Bone marrow (tissue), 2 donors: Measurements from ENCODE around the gene INPPL1.
A peak's percentile ranks its signal among the peaks of the same experiment; 100 is the strongest.

Experiments used
- DNase-seq, 2 donors: peaks; one replicate each; lab custom pipeline; 2025; lab: John Stamatoyannopoulos, UW

INPPL1 gene

DNA sequence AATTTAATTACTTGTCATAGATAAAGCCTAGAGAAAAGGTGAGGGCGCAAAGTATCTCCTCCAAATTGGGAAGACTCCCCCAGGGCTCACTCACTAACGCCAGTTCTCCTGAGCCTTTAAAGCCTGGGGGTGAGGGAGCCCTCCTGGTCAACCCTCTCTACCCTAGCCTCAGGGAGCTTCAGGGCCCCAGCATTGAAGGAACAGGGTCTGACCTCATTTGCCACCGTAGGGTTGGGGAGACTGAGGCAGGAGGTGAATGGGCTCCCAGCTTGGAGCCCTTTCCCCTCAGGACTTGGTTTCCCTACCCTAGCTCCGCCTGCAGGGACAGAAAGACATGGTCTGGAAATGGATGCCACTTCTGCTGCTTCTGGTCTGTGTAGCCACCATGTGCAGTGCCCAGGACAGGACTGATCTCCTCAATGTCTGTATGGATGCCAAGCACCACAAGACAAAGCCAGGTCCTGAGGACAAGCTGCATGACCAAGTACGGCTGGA, 6.3 kb upstream of the INPPL1 start:
- no peak for DNase-seq

DNA sequence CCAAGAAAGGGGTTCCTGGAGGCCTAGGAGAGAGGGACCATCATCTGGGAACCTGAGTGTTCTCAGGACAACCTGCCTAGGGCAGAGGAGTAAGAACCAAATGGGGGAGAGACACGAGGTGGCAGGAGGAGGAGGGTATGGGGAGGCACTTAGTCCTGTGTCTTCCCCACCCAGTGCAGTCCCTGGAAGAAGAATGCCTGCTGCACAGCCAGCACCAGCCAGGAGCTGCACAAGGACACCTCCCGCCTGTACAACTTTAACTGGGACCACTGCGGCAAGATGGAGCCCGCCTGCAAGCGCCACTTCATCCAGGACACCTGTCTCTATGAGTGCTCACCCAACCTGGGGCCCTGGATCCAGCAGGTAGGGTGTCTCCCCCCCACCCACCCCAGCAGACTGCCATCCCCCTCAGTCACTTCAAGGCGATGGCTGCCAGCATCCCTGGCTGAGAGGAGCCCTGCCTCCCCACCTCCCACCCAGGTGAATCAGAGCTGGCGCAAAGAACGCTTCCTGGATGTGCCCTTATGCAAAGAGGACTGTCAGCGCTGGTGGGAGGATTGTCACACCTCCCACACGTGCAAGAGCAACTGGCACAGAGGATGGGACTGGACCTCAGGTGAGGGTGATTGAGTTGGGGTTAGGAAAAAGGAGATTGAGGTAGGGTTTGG, 3.7 kb upstream of the INPPL1 start:
- DNase-seq: no peak

DNA sequence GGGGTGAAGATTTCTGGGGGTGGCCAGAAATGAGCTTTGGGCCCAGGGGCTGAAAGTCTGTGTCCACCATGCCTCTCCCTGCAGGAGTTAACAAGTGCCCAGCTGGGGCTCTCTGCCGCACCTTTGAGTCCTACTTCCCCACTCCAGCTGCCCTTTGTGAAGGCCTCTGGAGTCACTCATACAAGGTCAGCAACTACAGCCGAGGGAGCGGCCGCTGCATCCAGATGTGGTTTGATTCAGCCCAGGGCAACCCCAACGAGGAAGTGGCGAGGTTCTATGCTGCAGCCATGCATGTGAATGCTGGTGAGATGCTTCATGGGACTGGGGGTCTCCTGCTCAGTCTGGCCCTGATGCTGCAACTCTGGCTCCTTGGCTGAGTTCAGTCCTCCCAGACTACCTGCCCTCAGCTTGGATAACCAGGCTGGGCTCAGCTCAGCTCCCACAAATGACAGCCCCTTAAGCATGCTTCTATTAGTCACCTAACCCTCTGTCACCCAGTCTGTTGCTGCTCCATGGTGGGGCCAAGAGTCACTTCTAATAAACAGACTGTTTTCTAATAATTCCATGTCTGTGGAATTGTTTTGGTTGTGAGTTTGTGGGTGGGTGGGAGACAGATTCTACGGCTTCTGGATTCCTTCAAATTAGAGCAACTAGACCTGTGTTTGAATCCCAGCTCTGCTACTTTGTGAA, 3.0 kb upstream of the INPPL1 start:
- DNase-seq: no peak

DNA sequence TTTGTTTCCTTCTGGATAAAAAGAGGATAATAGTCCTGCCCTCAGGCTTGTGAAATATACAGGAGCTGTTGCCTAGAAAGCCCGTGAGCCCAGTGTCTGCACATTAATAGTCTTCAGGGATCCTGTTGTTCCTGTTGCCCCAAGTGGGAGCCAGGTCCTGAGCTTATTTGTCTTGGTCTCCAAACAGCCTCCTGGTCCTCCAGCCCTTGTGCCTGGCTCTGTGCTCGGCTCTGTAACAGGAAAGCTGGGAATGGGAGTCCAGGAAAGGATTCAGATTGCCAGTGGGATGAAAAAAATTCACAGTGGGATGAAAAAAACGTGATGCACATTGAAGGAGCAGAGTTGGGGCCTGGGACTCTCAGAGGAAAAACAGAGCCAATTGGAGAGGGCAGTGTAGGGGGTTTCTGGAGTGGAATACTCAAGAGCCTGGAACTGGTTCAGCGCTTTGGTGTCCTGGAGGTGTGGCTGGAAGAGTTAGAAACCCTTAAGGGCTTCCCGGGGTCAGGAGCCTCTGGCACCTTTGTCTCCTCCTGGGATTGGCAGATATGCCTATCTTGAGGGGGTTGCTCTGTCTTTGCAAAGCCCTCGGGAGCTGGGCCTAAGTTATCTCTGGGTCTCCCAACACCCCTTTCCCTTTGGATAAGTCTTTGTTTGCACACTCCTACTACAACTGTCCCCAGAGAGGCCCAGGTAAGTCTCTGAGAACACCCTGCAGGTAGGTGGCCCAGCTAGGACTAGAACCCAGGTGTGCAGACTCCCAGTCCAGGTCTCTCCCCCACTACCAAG, 2.3 kb upstream of the INPPL1 start:
- no peak for DNase-seq

DNA sequence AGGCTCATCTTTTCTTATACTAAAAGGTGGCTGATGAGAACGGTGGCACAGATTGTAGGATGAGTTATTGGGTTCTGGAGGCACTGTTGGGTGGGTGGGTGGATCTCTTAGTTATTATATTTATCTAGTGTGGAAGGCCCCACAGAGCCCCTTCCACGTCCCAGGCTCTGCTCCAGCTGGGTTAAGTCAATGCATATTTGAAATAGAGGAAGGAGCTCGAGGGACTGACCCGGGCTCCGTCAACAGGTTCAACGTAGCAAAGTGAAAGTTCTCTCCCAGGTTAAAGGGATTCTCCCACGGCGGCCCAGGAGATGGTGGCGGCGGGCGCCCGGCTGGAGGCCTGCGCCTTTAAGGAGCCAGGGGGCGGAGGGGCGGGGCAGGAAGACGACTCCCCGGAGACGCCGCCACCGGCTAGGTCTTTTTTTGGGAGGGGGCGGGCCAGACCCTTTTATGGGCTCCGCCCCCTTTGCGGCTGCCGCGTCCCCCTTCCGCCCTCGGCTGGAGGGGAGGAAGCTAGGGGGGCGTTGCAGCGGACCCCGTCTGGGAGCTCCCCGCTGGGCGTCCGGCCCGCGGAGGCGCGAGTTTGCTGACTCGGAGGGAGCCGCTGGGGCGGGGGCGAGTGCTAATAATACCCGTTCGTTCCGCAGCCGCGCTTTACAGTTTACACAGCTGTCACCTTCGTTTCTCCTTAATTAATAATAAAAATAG, 1.5 kb upstream of the INPPL1 start:
- peak; percentile 79 to 98 for DNase-seq

DNA sequence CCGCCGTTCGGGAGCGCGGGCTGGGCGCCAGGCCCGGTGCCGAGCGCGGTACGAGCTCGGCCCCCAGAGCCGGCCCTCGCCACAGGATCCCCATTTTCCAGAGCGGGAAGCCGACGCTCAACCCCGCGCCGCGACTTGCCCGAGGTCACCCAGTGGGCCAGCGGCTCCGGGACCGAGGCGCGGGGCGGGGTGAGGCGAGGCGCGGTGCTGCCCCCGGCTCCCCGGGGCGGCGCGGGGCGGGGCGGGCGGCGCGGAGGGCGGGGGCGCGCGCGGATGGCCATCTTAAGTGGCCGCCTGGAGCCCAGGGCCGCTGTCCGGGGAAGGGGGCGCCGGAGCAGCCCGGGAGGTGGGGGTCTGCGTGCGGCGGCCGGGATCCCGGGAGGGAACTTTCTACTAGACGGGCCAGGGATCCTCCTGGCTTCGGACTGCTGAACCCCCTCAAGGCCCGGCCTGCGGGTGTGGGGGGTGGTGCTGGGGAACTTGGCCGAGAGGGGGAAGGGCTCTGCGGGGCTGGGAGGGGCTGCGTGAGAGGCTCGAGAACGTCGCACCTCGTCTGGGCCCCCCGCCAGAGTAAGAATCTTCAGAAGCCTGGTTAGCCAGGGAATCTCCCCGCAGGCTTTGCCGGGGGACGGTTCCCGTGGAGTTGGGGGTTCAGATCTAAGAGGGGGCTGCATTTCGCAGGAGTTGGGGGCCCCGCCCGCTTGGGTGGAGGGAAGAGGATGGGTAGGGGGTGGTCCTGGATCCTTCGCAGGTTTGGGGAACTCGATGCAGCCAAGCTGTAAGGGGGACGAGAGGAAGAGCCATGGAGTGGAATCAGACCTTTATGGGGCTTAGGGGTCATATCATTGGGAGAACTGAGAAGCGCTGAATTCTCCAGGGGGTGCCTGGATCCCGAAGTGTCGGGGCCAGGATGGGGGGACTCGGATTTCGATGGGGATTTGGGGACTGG, 678 bp upstream of the INPPL1 start:
- peak in 1 of 2 donors; percentile 76 for DNase-seq

DNA sequence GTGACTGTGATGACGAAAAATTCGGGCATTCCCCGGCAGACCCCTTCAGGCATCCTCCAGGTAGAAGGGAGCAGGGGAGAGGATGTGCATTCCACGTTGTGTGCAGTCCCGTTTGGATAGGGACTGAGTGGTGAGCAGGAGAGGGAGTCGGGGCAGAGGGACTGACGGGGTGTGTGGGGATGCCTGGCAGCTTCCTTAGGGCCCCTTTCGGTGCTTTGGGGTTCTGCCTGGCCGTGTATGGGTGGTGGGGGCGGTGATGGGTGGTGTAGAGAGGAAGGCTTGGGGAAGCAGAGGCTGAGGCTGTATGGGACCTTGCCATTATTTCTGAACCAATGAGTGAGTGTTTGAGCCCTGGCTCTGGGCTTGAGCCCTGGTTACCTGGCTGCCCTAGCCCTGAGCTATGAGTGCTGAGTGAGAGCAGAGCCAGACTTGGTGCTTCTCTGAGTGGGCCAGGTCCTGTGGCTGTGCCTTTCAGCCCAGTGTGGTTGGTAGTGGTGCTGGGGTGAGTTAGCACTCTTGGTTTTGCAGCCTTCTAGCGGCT, 914 bp downstream of the INPPL1 start:
- DNase-seq: no peak

DNA sequence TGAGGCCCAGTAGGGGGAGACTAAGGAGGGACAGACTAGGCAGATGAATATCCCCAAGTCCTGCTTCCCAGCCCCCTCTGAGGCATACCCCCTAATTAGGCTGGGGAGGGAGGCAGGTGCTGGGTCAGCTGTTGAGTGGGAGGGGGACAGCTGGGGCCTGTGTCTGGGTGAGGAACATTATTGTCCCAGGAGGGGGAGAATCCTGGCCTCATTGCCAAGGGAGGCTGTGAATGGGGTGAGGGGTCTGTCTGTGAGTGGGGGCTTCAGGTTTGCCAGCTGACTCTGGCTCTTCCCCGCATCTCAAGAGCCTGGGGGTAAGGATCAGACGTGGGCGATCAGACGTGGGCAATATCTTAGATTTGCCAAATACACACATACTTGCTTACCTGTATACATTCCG, 2.1 kb downstream of the INPPL1 start:
- DNase-seq: no peak

DNA sequence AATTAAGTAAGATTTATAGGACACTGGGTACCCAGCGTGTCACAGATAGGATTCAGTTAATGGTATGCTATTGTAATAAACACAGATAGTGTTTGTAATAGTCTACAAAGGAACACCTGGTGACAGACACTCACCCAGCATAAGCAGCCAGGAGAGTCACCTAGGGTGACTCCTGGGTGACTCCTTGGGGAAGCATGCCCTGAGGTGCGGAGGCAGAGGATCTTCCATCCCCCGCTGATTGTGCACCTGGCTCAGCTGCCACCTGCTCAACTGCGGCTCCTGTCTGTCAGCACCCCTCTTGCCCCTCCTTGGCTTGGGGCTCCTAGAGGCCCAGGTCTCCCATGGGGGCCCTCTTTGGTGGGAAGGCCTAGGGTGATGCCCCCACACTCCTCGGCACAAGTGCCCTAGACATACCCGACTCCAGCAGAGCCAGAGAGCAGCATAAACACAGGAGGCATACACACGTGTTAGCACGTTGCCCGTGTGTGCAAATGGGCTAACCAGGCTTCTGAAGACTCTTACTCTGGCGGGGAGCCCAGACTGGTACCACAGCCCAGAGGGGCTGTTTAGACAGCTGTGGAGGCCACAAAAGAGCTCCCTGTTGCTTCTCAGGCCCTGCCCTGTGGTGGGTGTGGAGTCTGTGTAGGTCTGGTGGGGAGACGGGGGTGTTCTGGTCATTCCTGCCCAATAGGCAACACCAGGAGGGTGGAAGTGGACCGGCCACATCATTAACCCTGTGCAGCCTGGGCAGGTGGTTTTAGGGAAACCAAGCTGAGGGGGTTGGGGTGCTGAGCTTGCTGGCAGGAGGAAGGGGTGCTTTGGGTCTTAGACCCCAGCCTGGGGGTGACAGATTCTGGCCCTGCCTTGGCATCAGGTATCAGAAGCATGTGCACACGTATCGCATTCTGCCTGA, 3.0 kb downstream of the INPPL1 start:
- DNase-seq: no peak

DNA sequence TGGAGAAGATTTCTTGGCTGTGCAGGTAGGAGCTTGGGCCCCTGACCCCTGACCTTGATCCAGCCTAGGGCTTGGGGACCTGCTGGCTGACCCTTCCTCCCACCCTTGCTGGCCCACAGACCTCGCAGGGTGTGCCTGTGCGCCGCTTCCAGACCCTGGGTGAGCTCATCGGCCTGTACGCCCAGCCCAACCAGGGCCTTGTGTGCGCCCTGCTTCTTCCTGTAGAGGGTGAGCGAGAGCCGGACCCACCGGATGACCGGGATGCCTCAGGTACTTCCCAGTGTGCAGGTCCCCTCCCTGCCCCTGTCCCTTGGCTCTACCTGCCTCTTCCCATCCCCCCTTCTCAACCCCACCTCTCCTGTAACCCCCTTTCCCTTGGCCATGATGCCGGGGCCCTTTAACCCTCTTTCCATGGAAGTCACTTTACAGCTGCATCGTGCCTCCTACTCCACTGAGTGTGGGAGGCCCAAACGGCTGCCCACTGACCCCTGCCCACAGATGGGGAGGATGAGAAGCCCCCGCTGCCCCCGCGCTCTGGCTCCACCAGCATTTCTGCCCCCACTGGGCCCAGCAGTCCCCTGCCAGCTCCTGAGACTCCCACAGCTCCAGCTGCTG, 3.8 kb downstream of the INPPL1 start:
- no peak for DNase-seq

DNA sequence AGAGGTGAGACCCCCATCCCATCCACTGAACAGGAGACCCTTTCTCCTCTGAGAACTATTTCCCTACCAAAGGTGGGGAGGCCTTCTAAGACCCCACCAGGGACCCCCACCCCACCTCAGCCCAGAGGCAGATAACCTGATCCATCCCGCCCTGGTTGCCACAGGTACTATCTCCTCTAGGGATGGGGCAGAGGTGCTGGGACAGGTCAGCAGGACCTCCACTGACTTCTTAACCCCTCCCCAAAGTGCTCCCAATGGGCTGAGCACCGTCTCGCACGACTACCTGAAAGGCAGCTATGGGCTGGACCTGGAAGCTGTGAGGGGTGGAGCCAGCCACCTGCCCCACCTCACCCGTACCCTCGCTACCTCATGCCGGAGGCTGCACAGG, 4.3 kb downstream of the INPPL1 start:
- no peak for DNase-seq

DNA sequence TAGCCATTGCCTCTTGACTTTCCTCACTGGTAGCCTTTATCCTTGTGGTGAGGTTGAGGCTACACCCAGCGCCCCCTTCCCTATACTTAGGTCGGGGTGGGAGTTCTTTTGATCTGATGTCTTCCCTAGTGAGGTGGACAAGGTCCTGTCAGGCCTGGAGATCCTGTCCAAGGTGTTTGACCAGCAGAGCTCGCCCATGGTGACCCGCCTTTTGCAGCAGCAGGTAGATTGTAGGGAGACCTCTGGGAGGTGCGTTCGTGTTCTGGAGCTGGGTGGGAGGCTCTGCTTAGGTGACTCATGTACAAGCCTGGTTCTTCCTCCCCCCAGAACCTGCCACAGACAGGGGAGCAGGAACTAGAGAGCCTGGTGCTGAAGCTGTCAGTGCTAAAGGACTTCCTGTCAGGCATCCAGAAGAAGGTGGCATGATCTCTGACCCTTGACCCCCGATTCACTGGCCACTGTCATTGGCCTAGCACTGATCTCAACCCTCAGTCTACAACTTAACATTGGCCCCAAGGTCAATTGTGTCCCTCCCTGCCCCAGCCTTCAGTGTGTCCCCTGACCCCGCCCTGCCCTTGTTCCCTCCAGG, 4.9 kb downstream of the INPPL1 start:
- DNase-seq: no peak

DNA sequence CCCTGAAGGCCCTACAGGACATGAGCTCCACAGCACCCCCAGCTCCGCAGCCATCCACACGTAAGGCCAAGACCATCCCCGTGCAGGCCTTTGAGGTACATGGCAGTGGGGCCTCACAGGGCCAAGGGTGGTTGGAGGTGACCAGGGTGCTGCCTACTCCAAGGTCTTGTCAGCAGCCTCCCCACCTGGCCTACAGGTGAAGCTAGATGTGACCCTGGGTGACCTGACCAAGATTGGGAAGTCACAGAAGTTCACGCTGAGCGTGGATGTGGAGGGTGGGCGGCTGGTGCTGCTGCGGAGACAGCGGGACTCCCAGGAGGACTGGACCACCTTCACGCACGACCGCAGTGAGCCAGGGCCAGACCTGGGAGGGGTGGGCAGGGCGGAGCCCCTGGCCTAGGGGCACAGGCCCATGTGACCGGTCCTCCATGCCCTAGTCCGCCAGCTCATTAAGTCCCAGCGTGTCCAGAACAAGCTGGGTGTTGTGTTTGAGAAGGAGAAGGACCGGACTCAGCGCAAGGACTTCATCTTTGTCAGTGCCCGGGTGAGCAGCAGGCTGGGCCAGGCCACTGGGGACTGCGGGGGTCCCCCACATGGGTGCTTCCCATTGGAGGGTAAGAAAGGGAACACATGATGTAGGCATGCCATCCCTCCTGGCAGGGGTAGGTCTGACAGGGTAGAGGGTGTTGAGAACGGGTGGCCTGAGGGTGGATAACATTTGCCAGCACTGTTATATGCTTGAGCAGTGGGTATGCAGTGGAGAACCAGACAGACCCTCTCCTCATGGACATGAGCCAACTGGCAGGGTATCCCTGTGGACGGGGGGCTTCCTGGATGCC, 5.6 kb downstream of the INPPL1 start:
- no peak for DNase-seq

DNA sequence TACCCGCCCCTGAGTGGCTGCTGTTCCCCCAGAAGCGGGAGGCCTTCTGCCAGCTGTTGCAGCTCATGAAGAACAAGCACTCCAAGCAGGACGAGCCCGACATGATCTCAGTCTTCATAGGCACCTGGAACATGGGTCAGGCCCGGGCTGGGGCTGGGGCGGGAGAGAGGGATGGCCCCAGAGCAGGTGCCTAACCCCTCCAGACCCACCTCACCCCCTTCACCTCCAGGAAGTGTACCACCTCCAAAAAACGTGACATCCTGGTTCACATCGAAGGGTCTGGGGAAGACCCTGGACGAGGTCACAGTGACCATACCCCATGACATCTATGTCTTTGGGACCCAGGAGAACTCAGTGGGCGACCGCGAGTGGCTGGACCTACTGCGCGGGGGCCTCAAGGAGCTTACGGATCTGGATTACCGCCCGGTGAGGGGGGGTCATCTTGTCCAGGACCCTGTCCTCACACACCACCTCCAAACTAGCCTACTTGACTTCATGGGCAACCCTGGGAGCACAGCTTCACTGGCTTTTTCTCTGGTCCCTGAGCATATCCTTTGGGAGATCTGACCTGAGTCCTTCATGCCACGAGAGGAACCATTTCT, 6.3 kb downstream of the INPPL1 start:
- DNase-seq: no peak

DNA sequence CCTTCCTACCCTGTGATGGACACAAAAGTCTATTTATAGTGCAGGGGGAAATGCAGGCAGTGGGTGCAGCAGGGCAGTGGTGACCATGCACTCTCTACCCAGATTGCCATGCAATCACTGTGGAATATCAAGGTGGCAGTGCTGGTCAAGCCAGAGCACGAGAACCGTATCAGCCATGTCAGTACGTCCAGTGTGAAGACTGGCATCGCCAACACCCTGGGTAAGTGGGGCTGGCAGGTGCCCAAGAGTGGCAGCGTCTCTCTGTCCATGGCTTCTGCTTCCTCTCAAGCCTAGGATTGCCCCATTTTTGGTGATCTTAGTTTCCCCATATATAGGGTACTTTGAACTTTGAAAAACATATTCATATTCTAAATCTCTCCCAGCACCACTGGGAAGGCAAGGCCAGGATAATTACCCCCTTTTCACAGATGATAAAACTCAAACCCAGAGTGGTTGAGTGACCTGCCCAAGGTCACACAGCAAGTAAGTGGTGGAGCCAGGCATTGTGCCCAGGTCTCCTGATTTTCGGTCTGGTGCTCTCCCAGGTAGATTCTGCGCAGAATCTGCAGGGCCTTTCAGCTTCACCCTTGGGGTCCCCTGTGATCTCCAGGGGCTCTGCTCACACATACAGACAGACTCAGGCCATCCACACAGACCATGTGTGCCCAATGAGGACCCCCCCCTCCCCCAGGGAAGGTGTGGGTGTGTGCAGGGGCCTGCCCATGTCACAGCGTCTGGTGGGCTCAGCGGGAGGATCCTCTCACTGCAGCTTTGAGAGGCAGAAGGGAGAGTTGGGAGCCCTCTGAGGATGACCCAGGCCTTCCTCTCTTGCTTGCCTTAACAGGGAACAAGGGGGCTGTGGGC, 7.1 kb downstream of the INPPL1 start:
- no peak for DNase-seq

DNA sequence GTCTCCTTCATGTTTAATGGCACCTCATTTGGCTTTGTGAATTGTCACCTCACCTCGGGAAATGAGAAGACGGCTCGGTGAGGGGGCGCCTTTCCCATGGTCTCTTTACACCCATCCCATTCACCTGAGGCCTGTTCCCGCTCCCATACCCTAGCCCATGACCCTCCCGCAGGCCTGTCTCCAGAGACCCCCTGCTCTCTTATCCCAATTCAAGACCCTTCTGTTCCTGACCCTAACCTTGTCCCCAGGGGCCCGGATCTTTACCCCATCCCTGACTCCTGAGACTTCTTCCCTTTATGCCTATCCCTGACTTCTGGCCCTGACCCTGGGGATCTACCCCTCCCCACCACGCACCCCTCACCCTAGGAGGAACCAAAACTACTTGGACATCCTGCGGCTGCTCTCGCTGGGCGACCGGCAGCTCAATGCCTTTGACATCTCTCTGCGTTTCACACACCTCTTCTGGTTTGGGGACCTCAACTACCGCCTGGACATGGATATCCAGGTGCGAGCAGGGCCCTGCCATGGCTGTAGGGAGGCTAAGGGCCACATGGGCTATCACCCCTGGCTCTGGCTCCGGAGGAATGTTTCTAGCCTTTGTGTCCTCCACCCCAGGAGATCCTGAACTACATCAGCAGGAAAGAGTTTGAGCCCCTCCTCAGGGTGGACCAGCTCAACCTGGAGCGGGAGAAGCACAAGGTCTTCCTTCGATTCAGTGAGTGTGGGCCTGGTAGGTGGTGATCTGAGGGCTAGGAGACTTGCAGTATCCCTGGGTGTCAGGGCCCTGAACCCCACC, 7.9 kb downstream of the INPPL1 start:
- no peak for DNase-seq
